NOMO-1 treated with DMSO at 0.1 percent for 48 hours (cell line): Measurements from ENCODE around the gene OR2A1.
"Not testable (repeated sequence)": the region's sequence is repeated elsewhere in the genome, so short reads cannot be mapped to it uniquely, and the experiment has no call there.

Source experiments
- DNase-seq: peaks from one replicate; lab custom pipeline; 2025; ENCODE audit not compliant: unreplicated experiment; lab: John Stamatoyannopoulos, UW

OR2A1 gene, protein sequence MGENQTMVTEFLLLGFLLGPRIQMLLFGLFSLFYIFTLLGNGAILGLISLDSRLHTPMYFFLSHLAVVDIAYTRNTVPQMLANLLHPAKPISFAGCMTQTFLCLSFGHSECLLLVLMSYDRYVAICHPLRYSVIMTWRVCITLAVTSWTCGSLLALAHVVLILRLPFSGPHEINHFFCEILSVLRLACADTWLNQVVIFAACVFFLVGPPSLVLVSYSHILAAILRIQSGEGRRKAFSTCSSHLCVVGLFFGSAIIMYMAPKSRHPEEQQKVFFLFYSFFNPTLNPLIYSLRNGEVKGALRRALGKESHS

DNA sequence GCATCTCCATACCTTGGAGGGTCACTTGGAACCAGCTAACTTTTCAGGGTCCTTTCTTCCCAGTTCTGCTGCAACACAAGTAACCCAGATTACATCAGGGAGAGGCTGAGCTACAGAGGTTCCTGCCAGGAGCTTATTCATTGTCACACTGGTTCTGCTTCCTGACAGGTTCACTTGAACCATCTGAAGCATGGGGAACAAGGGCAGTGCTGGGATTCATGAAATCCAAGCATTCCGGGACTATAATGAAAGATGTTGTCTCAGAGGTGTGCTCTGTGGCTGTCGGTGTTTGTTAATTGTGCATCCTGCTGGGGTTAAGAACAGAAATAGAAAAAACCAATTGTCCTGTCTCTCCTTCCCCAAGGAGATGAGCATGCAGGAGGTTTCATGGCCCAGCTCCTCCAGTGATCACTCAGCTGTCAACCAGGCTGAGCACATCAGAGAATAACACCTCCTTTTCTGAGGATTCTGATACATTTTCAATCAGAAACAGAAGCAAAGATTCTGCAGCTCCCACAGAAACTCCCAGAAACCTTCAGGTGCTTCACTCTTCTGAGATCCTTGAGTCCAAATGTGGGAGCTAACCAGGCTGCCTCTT is at the start of gene OR2A1:
OR2A1 (plus strand) TSS at position 548 of the 598 bp plus-strand sequence. CDS start 5,706 bp downstream, outside the sequence.
- not testable (repeated sequence) for DNase-seq

DNA sequence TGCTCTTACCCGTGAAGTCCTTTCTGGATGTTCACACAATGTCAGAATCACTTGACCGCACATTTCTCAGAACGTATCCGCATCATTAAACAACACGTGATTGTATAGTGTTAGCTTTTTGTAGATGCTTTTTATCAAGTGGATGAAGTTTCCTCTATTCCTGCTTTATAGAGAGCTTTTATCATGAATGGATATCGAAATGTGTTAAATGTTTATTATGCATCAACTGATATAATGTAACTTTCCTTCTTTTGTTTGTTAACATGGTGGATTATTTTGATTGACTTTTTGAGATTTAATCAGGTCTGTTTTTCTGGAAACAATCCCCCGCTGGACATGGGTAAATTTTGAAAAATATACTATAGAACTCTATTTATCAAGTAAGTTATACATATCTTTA is 47.5 kb upstream of the OR2A1 start, which contains the start of gene OR2A7:
OR2A7 (minus strand) TSS at position 101 of the 400 bp plus-strand sequence. CDS start 5,164 bp downstream, outside the sequence.
- not testable (repeated sequence) for DNase-seq

DNA sequence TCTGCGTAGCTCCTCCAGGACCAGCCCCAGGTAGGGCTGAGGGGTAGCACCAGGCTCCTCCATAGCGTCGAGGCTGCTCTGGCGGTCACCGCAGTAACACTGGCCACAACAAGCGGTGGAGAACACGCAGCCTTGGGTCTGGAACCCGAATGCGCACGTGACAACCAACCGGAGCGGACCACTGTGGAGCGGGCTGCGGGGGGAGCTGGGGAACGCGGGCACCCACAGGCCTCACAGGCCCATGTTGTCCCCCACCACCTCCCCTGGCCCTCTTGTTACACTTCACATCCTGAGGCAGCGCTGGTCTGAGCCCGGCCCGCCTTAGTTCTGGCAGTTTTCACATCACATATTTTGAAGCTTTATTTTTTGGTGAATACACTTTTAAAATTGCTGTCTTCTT is 43.0 kb upstream of the OR2A1 start, which contains the start of gene CTAGE8:
CTAGE8 (minus strand) TSS at position 101 of the 400 bp plus-strand sequence; CDS start at position 63, 38 bp downstream.
- not testable (repeated sequence) for DNase-seq

DNA sequence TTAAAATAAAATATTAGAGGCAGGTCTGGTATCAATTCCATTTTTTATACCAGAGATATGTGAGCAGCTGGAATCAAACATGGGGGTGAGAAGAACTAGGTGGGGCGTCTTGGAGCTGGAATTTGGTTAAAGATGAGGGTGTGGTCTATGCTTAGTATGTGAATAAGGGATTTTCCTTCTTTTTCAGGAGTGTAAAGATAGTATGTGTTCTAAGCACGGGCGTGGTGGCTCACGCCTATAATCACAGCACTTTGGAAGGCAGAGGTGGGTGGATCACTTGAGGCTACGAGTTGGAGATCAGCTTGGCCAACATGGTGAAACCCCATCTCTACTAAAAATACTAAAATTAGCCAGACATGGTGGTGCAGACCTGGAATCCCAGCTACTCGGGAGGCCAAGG is 36.9 kb upstream of the OR2A1 start:
- DNase-seq: not testable (repeated sequence)

DNA sequence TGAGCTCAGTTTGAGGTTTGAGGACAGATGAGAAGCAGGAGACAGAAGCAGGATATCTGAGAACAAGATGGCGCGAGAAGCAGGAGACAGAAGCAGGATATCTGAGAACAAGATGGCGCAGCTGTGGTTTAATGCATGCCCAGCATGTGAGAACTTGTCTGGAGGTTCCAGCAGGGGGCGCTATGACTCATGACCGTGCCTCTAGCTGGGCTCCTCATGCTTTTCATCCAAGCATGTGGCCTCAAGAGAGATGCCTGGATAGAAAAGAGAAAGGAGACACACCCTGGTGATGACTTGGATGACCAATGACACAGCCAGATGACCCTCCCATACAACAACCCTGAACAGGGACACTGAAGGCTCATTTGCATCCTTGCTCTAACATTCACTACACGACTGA is 32.2 kb upstream of the OR2A1 start:
- DNase-seq: not testable (repeated sequence)

DNA sequence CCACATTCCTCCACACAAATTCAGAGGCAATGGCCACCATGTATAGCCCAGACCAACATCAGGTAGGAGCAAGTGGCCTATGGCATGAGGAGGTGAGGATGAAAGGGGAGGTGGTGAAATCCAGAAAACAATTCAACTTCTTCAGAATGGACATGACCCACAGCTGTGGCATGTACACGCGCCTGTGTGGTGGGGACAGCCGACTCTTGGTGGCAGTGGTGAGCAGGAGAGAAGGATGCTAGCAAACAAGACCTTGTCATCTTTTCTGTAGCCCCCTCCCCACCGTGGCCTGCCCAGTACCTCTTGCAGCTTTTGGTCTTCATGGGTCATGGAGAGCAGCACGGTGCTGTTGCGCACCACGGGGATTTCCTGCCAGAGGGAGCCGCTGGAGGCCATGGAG is 30.2 kb upstream of the OR2A1 start:
- not testable (repeated sequence) for DNase-seq

DNA sequence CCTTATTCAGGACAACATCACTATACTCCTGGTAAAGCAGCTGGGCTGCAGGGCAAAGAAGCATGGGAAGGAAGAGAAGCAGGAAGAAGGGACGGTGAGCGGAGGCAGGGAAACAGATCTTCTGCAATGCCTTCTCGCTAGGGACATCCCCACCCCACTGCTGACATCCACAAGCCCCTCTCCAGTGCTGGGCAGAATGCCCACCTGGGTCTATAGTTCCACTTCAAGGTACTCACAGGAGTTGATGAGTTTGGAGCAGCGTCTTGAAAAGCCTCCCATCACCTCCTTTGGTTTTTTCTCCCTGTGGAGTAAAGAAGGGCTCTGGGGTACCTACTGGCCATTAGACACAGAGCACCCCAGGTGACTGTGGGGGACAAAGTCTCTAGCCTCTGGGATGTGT is 29.7 kb upstream of the OR2A1 start:
- DNase-seq: not testable (repeated sequence)

DNA sequence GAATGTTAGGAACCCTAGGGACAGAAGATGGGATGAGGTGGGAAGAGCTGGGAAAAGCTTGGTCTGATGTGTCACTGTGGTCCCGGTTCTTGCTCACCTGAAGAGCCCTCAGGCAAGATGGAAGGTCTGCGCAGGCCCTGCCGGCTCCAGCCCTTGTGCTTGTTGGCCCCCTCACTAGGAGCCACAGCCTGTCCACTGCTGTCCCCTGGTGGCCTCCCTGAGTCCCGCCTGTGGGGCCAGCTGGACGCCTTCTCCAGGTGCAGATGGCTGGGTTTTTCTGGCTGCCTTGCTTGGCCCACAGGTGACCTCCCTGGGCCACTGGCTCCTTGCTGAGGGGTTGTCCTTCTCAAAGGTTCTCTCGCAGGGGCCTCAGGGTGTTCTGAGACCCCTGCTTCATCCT is 28.5 kb upstream of the OR2A1 start:
- DNase-seq: not testable (repeated sequence)

DNA sequence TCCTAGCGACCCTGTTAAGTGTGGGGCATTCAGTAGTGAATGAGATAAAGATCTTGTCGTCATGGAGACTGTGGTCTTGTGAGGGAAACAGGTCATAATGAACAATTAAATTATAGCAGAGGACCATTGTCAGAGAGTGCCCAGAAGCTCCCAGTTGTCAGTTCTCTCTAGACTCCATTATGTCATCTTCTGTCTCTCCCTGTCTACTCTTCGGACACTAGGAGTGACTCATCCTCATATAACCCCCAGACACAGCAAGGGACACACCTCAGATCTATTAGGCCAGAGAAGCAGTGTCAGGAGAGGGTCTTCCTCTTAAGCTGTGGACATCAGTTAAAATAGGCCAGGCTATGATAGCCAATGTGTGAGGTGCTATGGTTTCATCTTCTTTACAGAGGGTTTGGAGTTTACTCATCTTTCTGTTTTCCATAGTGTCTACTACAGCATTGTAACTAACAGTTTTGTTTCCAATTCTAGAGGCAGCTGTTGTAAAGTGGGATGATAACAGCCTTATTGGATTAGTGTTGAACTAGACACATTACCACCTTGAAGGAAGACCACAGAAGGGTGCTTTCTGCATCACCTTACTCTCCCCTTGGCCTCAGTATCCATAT is 24.9 kb upstream of the OR2A1 start:
- DNase-seq: not testable (repeated sequence)

DNA sequence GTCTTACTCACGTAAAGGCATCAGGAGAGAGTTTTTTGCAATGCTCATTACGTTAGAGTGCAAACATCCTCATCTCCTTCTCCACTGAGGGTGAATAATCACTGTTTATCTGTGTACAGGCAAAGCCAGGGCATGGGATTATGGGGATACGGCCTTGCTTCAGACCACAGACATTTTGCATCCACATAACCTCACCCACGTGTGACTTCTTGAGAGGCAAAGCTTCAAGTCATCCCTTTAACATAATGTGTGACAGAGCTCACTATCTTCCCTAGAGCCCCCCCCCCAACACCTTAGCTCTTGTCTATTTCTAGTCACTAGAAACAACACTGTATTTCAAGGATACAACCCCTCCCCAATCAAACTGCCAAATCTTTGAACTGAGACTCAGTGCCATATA is 20.6 kb upstream of the OR2A1 start:
- not testable (repeated sequence) for DNase-seq

DNA sequence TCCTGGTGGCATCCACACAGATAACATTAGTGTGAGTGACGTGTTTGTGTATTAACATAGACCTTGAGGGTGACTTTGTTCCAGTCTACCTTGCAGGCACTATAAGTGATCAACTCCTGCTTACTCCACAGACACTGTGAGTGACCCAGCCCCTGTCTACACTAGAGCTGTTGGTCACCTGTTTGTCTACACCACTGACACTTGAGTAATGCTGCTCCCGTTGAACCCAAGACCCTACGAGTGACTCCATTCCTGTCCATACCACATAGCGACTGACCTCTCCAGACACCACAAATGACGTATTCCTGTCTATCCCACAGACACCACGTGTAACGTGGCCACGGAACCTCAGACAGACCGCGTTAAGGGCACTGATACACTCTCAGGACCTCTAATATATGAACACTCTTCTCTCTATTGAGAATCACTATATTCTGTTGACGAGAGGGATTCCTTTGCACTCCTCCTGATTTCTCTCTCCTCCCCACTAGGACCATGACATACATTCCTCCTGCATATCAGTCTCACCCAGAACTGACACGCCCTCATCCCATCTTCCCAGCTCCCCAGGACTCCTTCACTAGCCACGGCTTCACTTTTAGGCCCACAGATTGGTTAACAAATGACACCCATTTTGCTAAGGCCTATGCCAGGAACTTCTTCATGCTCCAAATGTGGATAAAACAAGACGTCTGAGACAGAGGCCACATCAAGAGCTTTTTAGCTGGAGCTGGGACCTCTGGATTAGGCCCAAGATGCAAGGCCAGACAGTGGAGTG is 19.6 kb upstream of the OR2A1 start:
- not testable (repeated sequence) for DNase-seq

DNA sequence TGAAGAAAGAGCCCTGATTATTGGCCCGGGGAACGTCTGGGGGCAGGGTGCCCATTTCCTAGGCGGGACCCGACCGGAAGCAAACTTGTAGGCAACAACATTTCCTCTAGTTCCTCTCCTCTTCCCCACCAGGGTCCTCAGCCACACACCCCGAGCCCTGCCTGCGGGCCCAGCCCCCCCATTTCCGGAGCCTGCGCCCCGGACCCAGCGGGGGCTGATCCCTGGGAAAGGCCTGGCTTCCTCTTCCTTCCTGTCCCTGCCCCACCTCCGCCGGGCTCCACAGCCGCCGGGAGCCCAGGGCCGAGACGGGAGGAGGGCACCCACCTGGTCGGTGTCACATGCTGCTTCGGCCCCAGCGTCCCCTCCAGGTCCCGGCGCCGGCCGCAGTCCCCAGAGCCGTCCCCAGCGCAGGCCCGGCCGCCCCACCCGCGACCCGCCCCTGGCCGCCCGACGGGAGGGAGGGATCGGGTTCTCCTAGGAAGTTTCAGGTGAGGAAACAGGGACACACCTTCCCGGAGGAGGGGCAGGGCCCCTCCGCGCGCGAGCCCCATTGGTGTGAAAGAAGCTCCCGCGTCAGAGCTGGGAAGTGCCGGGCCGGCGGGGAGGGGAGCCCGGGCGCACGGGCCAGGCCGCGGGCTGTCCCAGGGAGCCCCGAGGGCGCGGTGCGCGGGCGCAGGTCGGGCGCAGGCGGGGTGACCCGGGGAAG is 18.3 kb upstream of the OR2A1 start:
- not testable (repeated sequence) for DNase-seq

DNA sequence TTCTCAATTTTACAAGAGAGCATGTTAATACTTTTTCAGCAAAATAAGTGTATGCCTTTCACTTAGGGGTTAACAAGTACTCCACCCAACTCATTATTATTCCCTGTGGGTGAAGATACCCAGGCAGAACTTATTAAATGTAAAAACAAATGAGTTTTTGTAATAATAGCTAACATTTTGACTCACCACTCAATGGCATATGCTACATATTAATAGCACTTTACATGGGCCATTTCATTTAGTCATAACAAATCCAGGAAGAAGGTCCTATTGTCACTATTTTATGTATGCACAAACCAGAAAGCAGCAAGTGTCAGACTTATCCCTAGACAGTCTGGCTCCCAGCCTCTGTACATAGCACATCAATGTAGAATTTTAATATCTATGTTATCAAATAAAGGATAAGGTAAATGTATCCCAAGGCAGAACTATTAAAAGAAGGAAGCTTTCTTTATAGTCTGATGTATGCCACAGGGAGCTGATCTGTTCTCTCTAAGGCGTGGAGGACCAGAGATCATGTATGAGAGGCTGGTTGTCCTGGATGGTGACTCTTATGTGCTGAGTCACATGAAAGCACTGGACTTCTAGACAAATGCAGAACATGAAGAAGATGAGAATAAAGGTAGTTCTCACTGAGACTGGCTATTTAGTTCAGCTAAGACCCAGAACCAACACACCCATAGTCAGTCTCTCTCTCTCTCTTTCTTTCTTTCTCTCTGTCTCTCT is 9.5 kb upstream of the OR2A1 start:
- not testable (repeated sequence) for DNase-seq

DNA sequence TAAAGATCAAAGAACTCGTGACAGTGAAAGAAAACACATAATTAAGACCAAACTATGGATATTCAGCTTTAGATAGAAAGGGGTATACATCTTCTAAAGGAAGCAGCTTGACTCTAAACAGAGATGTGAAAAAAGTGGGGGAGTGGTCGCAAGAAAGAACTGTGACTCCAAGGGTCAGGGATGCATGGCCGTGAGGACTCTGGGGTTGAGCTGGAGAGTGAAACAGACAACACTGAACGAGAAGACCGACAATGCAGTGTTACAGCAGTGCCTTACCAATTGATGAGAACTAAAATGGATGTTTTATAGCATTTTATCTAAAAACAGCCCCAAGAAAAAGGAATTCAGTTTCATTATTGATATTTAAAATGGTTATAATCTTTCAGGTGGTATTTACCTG is 8.6 kb upstream of the OR2A1 start:
- DNase-seq: not testable (repeated sequence)

DNA sequence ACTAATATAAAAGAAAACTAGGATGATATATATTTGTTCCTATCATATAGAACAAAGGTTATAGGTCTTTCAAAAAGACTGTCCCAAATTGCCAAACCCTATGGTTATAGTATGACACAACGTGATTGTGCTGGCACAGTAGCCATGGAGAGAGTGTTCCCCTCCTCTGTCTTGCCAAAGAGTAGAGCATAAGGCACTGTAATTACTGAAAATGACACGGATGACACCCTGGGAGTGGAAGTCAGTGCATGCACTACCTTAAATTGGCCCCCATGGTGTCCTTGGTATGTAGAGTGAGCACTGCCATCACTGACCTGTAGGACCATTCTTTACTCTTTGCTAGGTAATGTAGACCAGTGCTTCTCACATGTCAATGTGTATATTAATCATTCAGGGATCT is 7.1 kb upstream of the OR2A1 start:
- DNase-seq: not testable (repeated sequence)

DNA sequence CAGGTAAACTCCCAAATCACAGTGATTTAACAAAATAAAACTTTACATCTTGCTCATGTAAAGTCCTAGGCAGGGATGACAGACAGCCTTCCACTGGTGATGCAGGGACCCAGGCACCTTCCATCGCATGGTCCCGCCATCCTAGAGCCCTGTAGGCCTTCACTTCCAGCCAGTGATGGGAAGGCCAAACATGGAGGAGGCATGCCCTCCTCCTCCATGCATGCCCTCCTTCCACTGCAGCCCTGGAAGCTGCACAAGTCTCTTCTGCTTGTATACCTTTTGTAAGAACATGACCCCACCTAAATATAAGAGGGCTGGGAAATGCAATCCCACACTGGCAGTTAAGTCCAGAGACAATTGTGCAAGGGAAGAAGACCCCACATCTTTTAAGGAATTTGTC is 2.5 kb upstream of the OR2A1 start:
- not testable (repeated sequence) for DNase-seq

DNA sequence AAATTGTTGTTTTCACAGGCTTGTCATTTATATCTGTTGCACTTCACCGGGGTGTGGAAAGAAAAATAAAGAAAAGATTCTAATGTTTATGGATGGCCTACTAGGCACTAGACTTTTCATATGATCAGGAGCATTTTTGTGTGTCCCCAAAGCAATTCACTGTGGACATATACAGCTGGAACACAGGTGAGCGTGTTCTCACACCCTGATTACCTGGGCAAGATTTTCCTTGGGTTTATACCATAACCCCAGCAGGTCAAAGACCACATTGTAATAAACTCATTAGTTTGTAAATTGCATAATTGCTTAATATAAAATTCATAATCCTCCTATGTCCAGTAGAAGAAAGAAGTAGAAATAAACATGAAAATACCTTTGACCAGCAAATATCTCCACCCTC is 1.0 kb upstream of the OR2A1 start:
- DNase-seq: not testable (repeated sequence)

DNA sequence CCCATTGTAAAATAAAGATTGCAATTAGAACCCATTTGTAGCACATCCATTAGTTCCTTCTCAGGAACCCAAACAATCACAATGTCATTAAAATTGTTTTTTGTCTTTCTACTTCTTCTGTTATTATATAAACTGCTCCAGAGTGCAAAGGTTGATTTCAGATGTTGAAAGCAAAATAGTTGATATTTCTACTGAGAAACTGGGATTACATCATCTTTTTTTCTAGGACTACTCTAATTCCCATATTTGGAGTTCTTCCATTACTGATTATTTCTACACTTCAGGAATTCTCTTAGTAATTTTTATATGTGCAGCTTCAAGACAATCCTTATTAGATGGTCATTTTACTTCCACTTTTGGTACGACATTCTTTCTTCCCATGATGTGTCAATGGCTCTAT is 5.3 kb downstream of the OR2A1 start:
- not testable (repeated sequence) for DNase-seq

DNA sequence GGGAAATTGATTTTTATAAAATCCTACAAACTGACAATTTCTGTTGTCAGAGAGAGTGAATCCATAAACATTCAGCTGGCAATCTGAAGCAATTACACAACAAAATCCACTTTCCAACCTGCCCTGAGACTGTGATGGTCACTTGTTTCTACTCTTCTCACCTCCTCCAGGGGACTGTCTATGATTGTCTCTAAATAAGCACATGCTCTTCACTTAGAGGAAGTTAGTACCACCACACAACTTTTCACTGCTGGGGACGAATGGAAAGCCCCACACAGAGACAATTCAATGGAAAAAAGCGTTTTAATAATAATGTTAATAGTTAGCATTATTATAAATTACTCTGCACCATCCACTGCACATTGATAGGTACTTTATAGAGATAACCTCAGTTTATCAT is 7.3 kb downstream of the OR2A1 start:
- not testable (repeated sequence) for DNase-seq
